OCI-LY7 (cell line): ENCODE results near the gene LENG1. TPM values are rescaled to one million over a fixed set of nuclear protein-coding genes. Genes with fewer than 3 reads are reported as not detected.
"Not testable (repeated sequence)": the region's sequence is repeated elsewhere in the genome, so short reads cannot be mapped to it uniquely, and the experiment has no call there.

Experiments
- BruUV-seq: library from RNA; stranded (reverse); fragments of 400-500 nt; replicated peaks from 2 replicates; lab custom pipeline; 2021; lab: Mats Ljungman, UMichigan
- CTCF ChIA-PET: fragments of 300-600 bp; sonication (Branson Sonifier 250); formaldehyde crosslinking; loops from one replicate; lab custom pipeline; 2022; ENCODE audit warnings: antibody characterized with exemption; ENCODE audit not compliant: unreplicated experiment; lab: Charles Lee
- POLR2A ChIA-PET: fragments of 300-600 bp; sonication (Branson Sonifier 250); formaldehyde crosslinking; loops from one replicate; lab custom pipeline; 2022; ENCODE audit warnings: antibody characterized with exemption; lab: Charles Lee
- DNase-seq: peaks from one replicate; pipeline ENCODE4 v3.0.0-alpha.2; 2015; ENCODE audit warnings: low spot score
- H2AFZ ChIP-seq: fragments of 200-600 bp; sonication (generic), shearing (Covaris generic); 2 replicates; pipeline ENCODE4 v1.6.1; 2014; ENCODE audit warnings: mild to moderate bottlenecking, antibody characterized with exemption, low read length, moderate library complexity
- H3K27ac ChIP-seq: fragments of 200-600 bp; sonication (generic); 2 replicates; pipeline ENCODE4 v1.5.1; 2014; ENCODE audit warnings: mixed run types, low read depth, mild to moderate bottlenecking, moderate library complexity, low read length, inconsistent platforms; ENCODE audit not compliant: poor library complexity, severe bottlenecking
- H3K36me3 ChIP-seq: fragments of 200-600 bp; sonication (generic); 2 replicates; pipeline ENCODE4 v1.6.1; 2014; ENCODE audit warnings: mild to moderate bottlenecking, antibody characterized with exemption, low read length, moderate library complexity, mixed read lengths; ENCODE audit not compliant: insufficient read depth
- H3K4me1 ChIP-seq: fragments of 200-600 bp; sonication (generic); 2 replicates; pipeline ENCODE4 v1.5.1; 2014; ENCODE audit warnings: mild to moderate bottlenecking, low read length; ENCODE audit not compliant: insufficient read depth, poor library complexity, severe bottlenecking
- H3K4me2 ChIP-seq: fragments of 200-600 bp; sonication (generic); 2 replicates; pipeline ENCODE4 v1.6.1; 2014; ENCODE audit warnings: mild to moderate bottlenecking, low read length
- H3K4me3 ChIP-seq: fragments of 200-600 bp; sonication (generic); 2 replicates; pipeline ENCODE4 v1.5.1; 2014; ENCODE audit warnings: mild to moderate bottlenecking, low read depth, low read length; ENCODE audit not compliant: poor library complexity, severe bottlenecking
- H3K79me2 ChIP-seq: fragments of 200-600 bp; sonication (generic); 2 replicates; pipeline ENCODE4 v1.6.1; 2016; ENCODE audit warnings: low read depth, mild to moderate bottlenecking, low read length, moderate library complexity, mixed read lengths; ENCODE audit not compliant: insufficient read depth
- H3K9me2 ChIP-seq: fragments of 200-600 bp; sonication (generic); 2 replicates; pipeline ENCODE4 v1.6.1; 2016; ENCODE audit warnings: mild to moderate bottlenecking, low read length, mixed read lengths; ENCODE audit not compliant: insufficient read depth
- H3K9me3 ChIP-seq: fragments of 200-600 bp; sonication (generic); 2 replicates; pipeline ENCODE4 v1.6.1; 2014; ENCODE audit warnings: mild to moderate bottlenecking, mixed run types, low read length, mixed read lengths
- H4K20me1 ChIP-seq: fragments of 200-600 bp; sonication (generic); 2 replicates; pipeline ENCODE4 v1.6.1; 2014; ENCODE audit warnings: mild to moderate bottlenecking, antibody characterized with exemption, low read length, moderate library complexity, mixed read lengths; ENCODE audit not compliant: insufficient read depth
- EZH2phosphoT487 ChIP-seq: fragments of 200-600 bp; sonication (generic); IDR thresholded peaks from 2 replicates; pipeline ENCODE4 v1.6.1; 2018; ENCODE audit warnings: low read depth, borderline replicate concordance, mild to moderate bottlenecking, mixed run types, antibody characterized with exemption, low read length, moderate library complexity, mixed read lengths
- intact Hi-C: fragments of 100-400 bp; cut with micrococcal nuclease; formaldehyde crosslinking; loops from one replicate; pipeline ENCODE4 v1.10.0; 2022; ENCODE audit not compliant: unreplicated experiment
- total RNA-seq, 2 experiments: library from RNA; depleted of rRNA in 1 of 2; stranded (reverse); fragments of >200 nt in 1 of 2; shearing (Covaris generic) in 1 of 2; gene quantifications; 2 replicates each; pipeline ENCODE4 v1.2.3, GENCODE V29; 2014 to 2022
- TF ChIP-seq, protein P1 (sequence below): fragments of 200-600 bp; sonication (generic); conservative IDR thresholded peaks from 2 replicates; pipeline ENCODE4 v1.5.1; 2014; ENCODE audit warnings: mild to moderate bottlenecking, antibody characterized with exemption, low read length, moderate library complexity, mixed read lengths

LENG1 gene
- total RNA-seq, 2 experiments from 2014 or later = 4.7 to 8.0 TPM

DNA sequence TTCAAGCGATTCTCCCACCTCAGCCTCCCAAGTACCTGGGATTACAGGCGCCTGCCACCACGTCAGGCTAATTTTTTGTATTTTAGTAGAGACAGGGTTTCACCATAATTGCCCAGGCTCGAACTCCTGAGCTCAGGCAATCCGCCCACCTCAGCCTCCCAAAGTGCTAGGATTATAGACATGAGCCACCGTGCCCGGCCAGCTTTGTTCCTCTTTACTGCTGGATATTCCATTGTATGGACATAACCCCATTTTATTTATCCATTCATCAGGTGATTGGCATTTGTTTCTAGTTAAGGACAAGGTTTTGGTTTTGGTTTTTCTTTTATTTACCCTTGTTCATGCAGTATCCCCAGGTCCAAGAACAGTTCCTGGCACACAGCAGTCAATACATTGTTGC is 37.0 kb upstream of the LENG1 start:
- intact Hi-C loops = no loop called here
- peaks cover 30% of the 10 kb centered on the region for H3K4me1 ChIP-seq
- H2AFZ ChIP-seq = no peak overlapping the region
- no peak overlapping the region for H3K4me3 ChIP-seq
- TF ChIP-seq EZH2phosphoT487 = no peak
- TF ChIP-seq, protein P1, sequence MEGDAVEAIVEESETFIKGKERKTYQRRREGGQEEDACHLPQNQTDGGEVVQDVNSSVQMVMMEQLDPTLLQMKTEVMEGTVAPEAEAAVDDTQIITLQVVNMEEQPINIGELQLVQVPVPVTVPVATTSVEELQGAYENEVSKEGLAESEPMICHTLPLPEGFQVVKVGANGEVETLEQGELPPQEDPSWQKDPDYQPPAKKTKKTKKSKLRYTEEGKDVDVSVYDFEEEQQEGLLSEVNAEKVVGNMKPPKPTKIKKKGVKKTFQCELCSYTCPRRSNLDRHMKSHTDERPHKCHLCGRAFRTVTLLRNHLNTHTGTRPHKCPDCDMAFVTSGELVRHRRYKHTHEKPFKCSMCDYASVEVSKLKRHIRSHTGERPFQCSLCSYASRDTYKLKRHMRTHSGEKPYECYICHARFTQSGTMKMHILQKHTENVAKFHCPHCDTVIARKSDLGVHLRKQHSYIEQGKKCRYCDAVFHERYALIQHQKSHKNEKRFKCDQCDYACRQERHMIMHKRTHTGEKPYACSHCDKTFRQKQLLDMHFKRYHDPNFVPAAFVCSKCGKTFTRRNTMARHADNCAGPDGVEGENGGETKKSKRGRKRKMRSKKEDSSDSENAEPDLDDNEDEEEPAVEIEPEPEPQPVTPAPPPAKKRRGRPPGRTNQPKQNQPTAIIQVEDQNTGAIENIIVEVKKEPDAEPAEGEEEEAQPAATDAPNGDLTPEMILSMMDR = no peak
- no peak for DNase-seq
- no TSS peak for BruUV-seq
- H3K9me2 ChIP-seq = no peaks in the 10 kb centered on the region
- H3K4me2 ChIP-seq = no peak overlapping the region
- H3K27ac ChIP-seq = no peak overlapping the region
- H3K36me3 ChIP-seq = peaks cover 35% of the 10 kb centered on the region
- ChIA-PET POLR2A (interaction anchor here (0.6 kb wide), 1 partner anchor 147 kb away, joined by 3 read pairs; no protein-coding TSS in a partner anchor), CTCF (no interaction called here)
- peaks cover 5% of the 10 kb centered on the region for H4K20me1 ChIP-seq
- H3K79me2 ChIP-seq = peaks cover 33% of the 10 kb centered on the region
- H3K9me3 ChIP-seq = no peaks in the 10 kb centered on the region

DNA sequence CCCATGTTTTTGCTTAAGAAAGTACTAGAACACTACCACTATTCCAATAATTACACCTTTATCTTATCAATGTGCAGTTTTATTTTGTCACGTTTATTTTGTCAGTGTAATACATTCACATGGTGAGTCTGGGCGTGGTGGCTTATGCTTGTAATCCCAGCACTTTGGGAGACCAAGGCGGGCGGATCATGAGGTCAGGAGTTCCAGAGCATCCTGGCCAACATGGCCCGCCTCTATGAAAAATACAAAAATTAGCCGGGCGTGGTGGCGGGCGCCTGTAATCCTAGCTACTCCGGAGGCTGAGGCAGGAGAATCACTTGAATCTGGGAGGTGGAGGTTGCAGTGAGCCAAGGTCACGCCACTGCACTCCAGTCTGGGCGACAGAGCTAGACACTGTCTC is 34.9 kb upstream of the LENG1 start:
- POLR2A ChIA-PET = not testable (repeated sequence)

DNA sequence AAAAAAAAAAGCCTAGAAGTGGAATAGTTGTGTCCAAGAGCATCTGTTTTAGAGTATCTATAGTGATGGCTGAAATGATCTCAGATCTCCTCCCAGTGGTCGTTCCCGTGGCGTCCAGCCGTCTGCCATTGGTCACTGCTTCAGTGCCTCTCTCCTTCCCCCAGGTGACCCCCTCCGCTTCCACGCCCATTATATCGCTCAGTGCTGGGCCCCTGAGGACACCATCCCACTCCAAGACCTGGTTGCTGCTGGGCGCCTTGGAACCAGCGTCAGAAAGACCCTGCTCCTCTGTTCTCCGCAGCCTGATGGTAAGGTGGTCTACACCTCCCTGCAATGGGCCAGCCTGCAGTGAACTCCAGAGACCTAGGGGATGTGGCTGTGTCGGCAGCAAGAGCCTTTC is 33.5 kb upstream of the LENG1 start:
- CTCF ChIA-PET = no interaction called here
- Histone ChIP-seq H3K9me2 (no peaks in the 10 kb centered on the region), H3K9me3 (no peaks in the 10 kb centered on the region), H3K27ac (no peak overlapping the region), H3K4me3 (no peak overlapping the region), H3K4me2 (no peak overlapping the region), H3K36me3 (peaks cover 27% of the 10 kb centered on the region), H3K79me2 (peaks cover 20% of the 10 kb centered on the region; the same call in 1 of the 2 replicates), H4K20me1 (no peaks in the 10 kb centered on the region), H3K4me1 (peaks cover 19% of the 10 kb centered on the region), H2AFZ (no peak overlapping the region)
- TF ChIP-seq EZH2phosphoT487 = no peak
- TF ChIP-seq, protein P1 = no peak
- no TSS peak for BruUV-seq
- POLR2A ChIA-PET = no interaction called here
- intact Hi-C loops = no loop called here
- no peak for DNase-seq

More for the DNA sequence above, 34.9 kb upstream of the LENG1 start:
- BruUV-seq, DNase-seq, CTCF ChIA-PET, H3K27ac ChIP-seq, H3K4me2 ChIP-seq, H3K4me3 ChIP-seq, H2AFZ ChIP-seq, H3K9me2 ChIP-seq, H3K9me3 ChIP-seq, intact Hi-C loops, H4K20me1 ChIP-seq: not testable (repeated sequence)
- Histone ChIP-seq H3K4me1 (peaks cover 22% of the 10 kb centered on the region), H3K79me2 (peaks cover 12% of the 10 kb centered on the region; the same call in 1 of the 2 replicates), H3K36me3 (peaks cover 27% of the 10 kb centered on the region)
